ENCODE results near the gene RNASEH1.
A peak's percentile ranks its signal among the peaks of the same experiment; 100 is the strongest.
"Not testable (repeated sequence)": the region's sequence is repeated elsewhere in the genome, so short reads cannot be mapped to it uniquely, and the experiment has no call there.

RNASEH1 gene

DNA sequence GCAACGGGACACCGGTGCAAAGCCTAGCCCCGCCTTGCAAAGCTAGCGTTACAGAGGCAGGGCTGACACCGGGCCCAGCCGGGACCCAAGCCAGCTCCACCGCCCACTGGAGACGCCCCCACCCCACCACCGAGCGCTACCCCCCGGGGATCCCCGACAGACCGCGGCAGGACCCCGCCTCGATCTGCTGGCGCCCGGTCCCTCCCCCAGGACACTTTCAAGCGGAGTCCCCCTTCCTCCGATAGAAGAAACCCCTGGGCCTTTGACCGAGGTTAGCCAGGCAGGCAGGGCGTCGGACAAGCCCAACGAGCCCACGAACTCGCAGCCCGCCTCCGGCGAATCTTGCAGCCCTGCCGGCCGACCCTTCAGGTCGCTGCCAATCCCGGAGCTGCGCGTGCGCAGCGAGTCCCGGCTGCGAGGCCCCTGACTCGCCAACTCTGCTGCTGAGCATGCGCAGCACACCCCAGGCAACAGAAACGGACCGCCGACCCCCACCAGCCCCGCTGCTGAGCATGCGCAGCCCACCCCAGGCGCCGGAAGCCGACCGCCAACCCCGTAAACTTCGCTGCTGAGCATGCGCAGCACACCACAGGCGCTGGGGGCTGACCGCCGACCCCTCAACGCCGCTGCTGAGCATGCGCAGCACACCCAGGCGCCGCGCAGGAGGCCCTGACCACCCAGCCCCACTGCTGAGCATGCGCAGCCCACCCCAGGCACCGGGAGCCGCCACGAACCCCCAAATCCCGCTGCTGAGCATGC lies 39.5 kb downstream of the RNASEH1 start:
- DNase-seq (ENCODE audit: low read depth) = peak; percentile 98

DNA sequence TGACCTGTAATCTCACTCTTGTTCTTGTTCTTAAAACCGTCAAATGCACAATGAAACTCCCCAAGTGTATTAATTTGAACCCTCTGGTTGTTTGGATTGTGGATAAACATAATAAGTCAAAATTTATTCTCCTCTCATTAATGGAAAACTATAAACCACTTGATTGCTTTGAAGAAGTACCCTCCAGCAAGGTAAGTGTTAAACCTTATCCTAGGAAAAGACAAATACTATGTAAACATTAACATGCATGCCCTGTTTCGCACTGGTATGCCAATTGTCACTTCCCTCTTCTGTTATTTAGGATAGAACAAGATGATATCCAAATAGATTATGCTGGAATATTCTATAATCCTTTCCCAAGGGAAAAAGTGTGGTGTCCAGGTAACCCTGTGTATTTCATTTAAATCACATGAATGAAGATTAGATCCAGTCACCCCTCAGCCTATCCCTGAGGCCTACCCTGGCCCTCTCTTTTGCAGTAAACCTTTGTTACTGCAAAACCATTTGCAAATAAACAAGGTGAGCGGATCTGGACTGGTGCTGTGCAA lies 40.1 kb downstream of the RNASEH1 start:
- no peak for DNase-seq (ENCODE audit: low read depth)

DNA sequence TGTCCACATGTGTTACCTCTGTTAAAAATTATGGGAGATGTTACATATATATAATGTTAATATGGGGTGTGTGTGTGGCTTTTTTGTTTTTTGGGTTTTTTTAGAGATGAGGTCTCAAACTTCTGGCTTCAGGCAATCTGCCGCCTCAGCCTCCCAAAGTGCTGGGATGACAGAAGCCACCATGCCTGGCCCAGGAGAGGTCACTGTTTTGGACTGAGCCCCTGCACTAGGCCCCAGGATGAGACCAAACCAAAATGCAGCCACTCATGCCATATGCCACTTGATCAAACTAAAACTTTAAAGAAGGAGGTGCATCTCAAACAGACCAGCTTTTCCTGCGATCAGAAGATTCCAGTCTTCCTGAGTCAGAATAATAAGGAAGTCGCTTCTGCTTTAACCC lies 41.3 kb downstream of the RNASEH1 start:
- no peak for DNase-seq (ENCODE audit: low read depth)

DNA sequence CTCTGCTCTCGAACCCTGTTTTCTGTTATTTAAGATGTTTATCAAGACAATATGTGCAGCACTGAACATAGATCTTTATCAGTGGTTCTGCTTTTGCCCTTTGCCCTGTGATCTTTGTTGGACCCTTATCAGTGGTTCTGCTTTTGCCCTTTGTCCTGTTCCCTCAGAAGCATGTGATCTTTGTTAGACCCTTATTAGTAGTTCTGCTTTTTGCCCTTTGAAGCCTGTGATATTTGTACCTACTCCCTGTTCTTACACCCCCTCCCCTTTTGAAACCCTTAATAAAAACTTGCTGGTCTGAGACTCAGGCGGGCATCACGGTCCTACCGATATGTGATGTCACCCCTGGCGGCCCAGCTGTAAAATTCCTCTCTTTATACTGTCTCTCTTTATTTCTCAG lies 42.7 kb downstream of the RNASEH1 start:
- DNase-seq (ENCODE audit: low read depth) = not testable (repeated sequence)

DNA sequence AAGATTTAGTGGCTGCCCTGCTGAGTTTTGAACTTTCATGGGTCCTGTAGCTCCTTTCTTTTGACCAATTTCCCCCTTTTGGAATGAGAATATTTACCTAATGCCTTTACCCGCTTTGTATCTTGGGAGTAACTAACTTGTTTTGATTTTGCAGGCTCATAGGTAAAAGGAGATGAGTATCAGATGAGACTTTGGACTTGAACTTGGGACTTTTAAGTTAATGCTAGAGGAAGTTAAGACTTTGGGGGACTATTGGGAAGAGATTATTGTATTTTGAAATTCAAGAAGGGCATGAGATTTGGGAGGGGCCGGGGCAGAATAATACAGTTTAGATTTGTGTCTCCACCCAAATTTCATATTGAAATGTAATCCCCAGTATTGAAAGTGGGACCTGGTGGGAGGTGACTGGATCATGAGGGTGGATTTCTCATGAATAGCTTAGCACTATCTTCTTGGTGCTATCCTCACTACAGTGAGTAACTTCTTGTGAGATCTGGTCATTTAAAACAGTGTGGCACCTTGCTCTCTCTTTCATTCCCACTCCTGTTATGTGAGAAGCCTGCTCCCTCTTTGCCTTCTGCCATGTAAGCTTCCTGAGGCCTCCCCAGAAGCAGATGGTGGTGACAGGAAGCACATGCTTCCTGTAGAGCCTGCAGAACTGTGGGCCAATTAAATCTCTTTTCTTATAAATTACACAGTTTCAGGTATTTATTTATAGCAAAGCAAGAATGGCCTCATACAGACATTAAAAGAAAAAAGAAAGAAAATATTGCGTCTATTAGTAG lies 44.9 kb downstream of the RNASEH1 start:
- DNase-seq (ENCODE audit: low read depth) = no peak

DNA sequence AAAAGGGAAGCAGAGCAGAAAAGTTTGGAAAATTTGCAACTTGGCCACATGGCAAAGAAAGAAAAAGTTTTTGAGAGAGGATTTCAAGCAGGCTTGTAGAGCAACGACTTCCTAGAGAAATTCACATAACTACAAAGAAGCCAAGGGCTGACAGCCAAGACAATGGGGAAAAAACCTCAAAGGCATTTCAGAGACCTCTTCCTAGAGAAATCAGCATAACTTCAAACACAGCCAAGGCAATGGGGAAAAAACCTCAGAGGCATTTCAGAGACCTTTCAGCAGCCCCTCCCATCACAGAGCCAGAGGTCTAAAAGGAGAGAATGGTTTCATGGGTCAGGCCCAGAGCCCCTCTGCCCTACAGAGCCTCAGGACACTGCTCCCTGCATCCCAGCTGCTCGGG lies 46.0 kb downstream of the RNASEH1 start:
- no peak for DNase-seq (ENCODE audit: low read depth)

DNA sequence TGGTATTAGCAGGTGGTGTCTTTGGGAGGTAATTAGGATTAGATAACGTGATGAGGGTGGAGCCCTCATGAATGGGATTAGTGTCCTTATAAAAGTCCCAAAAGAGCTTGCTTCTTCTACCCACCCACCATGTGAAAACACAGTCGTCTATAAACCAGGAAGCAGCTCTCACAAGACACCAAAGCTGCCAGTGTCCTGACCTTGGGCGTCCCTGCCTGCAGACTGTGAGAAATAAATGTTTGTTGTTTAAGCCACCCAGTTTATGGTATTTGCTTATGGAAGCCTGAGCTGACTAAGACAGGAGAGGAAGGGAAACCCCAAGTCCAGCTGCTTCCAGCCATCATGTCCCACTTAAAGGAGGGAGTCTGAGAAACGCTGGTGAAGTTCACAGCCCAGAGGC lies 52.4 kb downstream of the RNASEH1 start:
- no peak for DNase-seq (ENCODE audit: low read depth)

DNA sequence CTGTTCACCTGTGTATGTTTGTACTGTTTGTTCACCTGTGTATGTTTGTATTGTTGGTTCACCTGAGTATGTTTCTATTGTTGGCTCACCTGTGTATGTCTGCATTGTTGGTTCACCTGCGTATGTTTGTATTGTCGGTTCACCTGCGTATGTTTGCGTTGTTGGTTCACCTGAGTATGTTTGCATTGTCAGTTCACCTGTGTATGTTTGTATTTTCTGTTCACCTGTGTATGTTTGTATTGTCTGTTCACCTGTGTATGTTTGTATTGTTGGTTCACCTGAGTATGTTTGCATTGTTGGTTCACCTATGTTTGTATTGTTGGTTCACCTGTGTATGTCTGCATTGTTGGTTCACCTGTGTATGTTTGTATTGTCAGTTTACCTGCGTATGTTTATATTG lies 53.4 kb downstream of the RNASEH1 start:
- no peak for DNase-seq (ENCODE audit: low read depth)

DNA sequence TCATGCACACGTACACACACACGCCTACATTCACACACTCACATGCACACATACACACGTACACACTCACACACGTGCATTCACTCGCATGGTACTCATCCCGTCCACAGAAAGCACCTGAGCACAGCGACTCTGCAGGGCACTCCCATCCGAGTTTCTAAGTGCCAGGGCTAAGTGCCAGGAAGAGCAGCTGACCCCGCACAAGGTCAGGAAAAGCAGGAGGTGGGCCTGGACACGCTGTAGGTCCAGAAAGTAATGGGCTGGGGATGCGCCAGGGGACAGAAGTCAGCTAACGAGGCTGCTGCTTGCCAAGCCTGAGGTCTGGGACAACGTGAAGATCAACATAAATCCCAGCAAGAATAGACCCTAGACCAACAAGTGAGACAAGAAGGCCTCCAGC lies 54.6 kb downstream of the RNASEH1 start:
- DNase-seq (ENCODE audit: low read depth) = no peak

DNA sequence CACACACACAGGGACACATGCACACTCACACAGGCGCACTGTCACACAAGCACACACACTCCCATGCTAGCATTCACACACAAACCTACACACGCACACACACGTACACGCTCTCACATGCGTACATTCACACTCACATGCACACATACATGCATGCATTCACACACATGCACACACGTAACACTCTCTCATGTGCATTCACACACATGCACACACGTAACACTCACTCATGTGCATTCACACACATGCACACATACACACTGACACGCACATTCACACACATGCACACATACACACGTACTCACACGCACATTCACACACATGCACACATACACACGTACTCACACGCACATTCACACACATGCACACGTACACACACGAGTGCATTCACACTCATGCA lies 55.1 kb downstream of the RNASEH1 start:
- DNase-seq (ENCODE audit: low read depth) = no peak

DNA sequence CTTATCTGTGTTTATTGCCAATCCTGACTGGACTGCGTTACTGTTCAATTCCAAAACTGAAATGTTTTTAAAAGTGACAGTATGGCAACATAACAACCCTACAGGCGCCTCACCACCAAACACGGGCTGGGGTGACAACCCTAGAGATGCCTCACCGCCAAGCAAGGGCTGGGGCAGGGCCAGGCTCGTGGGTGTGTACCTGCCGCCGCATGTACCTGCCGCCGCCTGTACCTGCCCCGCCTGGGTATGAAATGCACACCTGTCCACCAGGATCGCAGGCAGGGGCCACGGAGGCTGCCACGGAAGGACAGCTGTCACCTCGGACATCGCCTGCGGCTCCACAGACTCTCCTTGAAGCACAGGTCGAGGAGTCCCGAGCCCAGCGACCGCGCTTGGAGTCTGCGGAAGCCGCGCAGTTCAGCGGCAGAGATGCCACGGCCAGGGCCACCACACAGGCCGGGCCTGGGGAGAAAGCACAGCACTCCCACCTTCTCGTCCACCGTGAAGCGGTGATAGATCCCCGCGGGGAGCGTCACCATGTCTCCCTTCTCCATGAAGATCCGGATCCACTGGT lies 57.7 kb downstream of the RNASEH1 start:
- no peak for DNase-seq (ENCODE audit: low read depth)

DNA sequence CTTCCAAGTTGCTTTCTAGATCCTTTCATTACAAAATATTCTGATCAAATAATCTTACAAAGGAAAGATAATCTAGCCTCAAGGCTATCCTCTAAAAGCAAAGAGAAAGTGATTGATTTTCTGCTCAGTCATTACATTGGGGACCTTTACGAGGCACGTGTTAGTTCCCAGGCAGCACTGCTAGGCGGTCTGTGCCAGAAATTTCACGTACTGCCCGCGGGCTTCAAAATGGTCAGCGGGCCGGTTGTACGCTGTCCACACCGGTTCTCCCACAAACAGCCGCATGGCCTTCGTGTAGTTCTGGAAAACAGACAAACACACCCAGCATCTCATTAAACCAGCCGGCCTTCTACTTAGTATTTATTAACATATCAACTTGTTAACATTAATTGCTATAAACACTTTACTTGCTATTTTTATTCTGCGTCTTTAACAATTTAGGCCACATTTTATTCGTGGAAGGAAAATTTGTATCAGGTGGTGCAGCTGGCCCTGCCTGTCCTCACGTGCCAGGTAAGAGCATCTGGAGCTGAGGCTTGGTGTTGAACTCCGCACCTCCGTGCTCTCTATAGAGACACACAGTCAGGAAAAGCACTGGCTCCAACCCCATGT lies 59.2 kb downstream of the RNASEH1 start:
- DNase-seq (ENCODE audit: low read depth) = no peak

DNA sequence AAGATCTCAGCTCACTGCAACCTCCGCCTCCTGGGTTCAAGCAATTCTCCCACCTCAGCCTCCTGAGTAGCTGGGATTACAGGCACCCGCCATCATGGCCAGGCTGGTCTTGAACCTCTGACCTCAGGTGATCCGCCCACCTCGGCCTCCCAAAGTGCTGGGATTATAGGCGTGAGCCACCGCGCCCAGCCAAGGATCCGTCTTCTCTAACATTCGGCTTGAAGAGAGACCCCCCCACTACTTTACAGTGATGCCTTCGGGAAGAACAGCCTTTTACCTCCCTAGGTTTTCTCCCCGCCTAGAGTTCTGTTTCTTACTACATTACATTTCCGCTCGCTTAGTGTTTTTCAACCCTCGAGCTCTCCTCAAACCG lies 61.4 kb downstream of the RNASEH1 start:
- DNase-seq (ENCODE audit: low read depth) = not testable (repeated sequence)
